Amygdala (tissue), 56 donors: ENCODE measurements around the gene POLR2C.
"Not testable (repeated sequence)": the region's sequence is repeated elsewhere in the genome, so short reads cannot be mapped to it uniquely, and the experiment has no call there.

Experiments used
- DNase-seq, 56 donors: peaks; one replicate each; lab custom pipeline; 2025; lab: John Stamatoyannopoulos, UW

The POLR2C gene

GRCh38 chr16:57462209-57462977, at the start of gene POLR2C:
Gene POLR2C, plus strand, starts transcription at chr16:57462679. Its CDS starts 46 bp downstream, at chr16:57462725.
- DNase-seq, result peak in 54 of 56 donors; percentile 22 to 89 (median 69)

- no peak for DNase-seq
These were observed 49.2 kb upstream of the POLR2C start for GRCh38 chr16:57413301-57413730.

GRCh38 chr16:57413733-57414132, 48.7 kb upstream of the POLR2C start:
- no peak for DNase-seq

- DNase-seq, result no peak
These were observed 46.4 kb upstream of the POLR2C start for GRCh38 chr16:57416084-57416483.

- no peak for DNase-seq
These were observed 43.0 kb upstream of the POLR2C start for GRCh38 chr16:57419506-57419905.

GRCh38 chr16:57422026-57422944, 40.2 kb upstream of the POLR2C start:
- peak in 5 of 56 donors; percentile 5 to 59 (median 13) for DNase-seq

- DNase-seq, result no peak
These were observed 39.3 kb upstream of the POLR2C start for GRCh38 chr16:57423152-57423551.

GRCh38 chr16:57424583-57424982, 37.9 kb upstream of the POLR2C start:
- DNase-seq, result peak in 5 of 56 donors; percentile 14 to 41 (median 22)

- DNase-seq, result no peak
These were observed 36.1 kb upstream of the POLR2C start for GRCh38 chr16:57426356-57426755.

- DNase-seq, result no peak
These were observed 35.2 kb upstream of the POLR2C start for GRCh38 chr16:57427307-57427706.

GRCh38 chr16:57427824-57428223, 34.7 kb upstream of the POLR2C start:
- DNase-seq, result no peak

- DNase-seq, result no peak
These were observed 31.5 kb upstream of the POLR2C start for GRCh38 chr16:57430955-57431354.

- no peak for DNase-seq
These were observed 30.0 kb upstream of the POLR2C start for GRCh38 chr16:57432505-57432904.

- no peak for DNase-seq
These were observed 29.5 kb upstream of the POLR2C start for GRCh38 chr16:57432989-57433388.

GRCh38 chr16:57434003-57434402, 28.5 kb upstream of the POLR2C start:
- no peak for DNase-seq

GRCh38 chr16:57435838-57436237, 26.6 kb upstream of the POLR2C start:
- no peak for DNase-seq

GRCh38 chr16:57439947-57440346, 22.5 kb upstream of the POLR2C start:
- not testable (repeated sequence) for DNase-seq

- not testable (repeated sequence) for DNase-seq
These were observed 21.9 kb upstream of the POLR2C start for GRCh38 chr16:57440551-57440950.

GRCh38 chr16:57444711-57445110, 17.8 kb upstream of the POLR2C start:
- no peak for DNase-seq

GRCh38 chr16:57445510-57445909, 17.0 kb upstream of the POLR2C start:
- no peak for DNase-seq

GRCh38 chr16:57446531-57447185, 15.8 kb upstream of the POLR2C start:
- DNase-seq, result peak in 1 of 56 donors; percentile 53
